ENCODE measurements around the gene IRF2. TPM values are rescaled to one million over a fixed set of nuclear protein-coding genes. Genes with fewer than 3 reads are reported as not detected.

Gene IRF2
- total RNA-seq, result 10 to 100 TPM; 32.6 to 38.1 (median 36.6) TPM

DNA sequence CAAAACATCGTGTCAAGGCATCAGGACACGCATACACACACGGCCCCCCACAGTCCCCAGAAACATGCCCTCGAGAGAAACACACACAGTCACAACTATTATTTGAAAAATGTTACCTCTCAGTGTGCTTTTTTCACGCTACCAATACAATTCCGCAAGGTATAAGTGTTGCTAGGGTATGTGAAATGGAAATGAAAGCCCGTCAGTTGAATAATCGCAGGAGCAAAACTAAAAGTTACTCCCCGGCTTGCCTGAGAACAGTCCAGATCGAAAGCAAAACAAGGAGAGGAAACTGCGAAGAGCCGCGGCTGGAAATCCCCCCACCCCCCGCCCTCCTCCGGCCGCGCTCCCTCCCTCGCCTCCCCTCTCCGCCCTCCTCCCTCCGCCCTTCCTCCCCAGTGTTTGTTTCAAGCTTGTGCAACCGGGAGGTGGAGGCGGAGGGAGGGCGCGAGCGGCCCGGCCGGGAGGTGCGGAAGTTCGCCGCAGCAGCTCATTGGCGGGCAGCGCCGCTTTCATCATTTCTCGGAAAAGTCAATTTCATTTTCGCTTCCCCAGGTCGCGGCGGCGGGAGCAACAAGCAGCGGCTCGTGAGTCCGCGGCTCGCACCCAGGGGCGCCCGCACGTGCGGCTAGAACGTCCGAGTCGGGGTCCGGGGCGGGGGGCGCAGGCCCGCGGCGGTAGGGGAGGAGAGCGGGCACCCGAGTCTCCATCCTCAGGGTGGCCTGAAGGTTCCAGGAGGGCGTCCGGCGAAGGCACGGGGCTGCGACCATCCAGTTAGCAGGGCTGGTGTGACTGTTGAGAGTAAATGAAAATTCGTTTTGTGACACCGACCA is at the start of gene IRF2:
Gene IRF2, minus strand, starts transcription at position 288 of the 833 bp plus-strand sequence. CDS start 45,486 bp downstream, outside the sequence.
- no peak for TF ChIP-seq CTCF (IDR thresholded peaks at IDR 0.05; ENCODE audit: low read depth)

DNA sequence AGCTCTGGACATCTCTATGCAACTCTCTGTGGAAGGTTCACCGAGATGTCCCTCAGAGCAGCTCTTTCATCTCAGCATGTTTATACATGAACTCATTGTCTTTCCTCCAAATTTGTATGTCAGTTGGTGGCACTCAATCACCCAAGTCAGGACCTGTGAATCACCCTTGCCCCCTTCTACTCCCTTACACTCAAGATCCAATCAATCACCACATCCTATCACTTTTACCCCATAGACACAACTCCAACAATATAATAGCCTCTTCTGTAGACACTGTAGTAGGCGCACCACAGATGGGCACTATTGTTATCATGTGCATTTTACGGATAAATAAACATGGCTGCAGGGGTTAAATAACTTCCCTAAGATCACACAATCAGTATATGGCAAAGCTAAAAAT is 41.3 kb upstream of the IRF2 start:
- TF ChIP-seq CTCF (IDR thresholded peaks at IDR 0.05; ENCODE audit: low read depth), result no peak

DNA sequence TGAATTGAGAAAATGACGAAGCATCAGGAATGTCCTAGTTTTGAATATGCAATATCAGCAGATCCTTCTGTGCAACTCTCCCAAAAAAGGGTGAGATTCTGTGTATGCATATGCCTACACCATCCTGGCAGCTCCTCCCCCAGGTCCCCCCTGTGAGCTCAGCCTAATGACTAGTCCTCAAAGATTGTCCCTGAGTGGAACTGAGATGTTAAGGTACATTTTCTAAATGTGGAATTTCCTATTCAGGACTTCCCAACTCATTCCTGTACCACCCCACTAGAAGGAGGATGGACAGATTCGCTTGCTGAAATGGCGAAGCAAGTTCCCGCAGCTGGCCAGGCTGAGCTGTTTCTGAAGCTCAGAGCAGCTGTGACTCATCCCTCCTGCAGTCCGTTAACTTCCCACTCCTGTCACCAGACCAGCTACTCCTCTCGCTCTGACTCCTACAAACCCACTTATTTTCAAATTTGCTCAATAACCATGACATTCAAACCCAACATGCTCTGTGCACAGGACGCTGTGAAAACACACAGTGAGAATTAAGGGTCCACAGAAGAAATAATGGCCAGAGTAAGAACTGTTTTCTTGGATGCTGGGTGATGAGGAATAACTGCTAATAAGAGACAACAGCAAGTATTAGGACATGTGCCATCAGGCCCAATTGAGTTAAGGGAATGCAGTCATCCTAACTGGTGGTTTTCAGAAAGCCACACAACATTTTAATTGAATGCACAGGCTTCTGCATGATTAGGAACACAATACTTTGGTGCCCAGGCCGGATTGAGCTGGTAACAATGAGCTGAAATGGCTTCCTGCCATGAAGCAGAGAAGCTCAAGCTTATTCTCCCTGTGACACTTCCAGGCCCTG is 40.0 kb upstream of the IRF2 start:
- TF ChIP-seq CTCF (IDR thresholded peaks at IDR 0.05; ENCODE audit: low read depth), result no peak

DNA sequence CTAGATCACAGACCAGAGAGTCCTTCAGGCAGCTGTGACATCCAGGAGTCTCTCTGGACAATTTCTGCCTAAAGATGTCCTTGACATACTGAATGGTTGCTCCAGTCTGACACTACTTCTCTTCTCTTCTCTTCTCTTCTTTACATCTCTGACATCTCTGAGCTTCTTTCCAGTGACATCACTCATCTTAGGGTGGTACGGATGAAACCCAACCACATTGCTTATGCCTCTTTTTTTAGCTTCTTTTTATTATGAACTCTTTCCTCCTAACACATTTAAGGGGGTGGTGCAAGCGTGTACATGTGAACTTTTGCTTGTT is 39.4 kb upstream of the IRF2 start:
- no peak for TF ChIP-seq CTCF (IDR thresholded peaks at IDR 0.05; ENCODE audit: low read depth)

DNA sequence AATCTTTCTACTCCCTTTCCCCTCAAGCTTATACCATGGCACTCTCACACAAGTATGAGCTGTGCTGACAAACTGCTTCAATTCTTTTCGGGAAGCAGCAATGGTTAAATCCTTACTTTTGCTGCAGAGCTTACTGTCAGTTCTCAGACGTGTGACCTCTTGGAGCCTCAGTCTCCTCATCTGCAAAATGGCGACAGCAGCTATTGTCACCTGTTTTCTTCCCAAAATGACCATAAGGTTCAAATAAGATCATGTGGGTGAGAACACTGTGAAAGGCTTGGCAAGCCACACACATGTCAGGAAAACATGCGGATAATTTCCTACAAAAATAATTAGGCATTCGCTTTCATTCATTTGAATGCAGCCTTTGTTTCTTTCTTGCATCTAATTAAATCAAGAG is 36.8 kb upstream of the IRF2 start:
- TF ChIP-seq CTCF (IDR thresholded peaks at IDR 0.05; ENCODE audit: low read depth), result no peak

- no peak for TF ChIP-seq CTCF (IDR thresholded peaks at IDR 0.05; ENCODE audit: low read depth)
Measured at GRCh38 chr4:184510401-184510800, 36.1 kb upstream of the IRF2 start.

GRCh38 chr4:184506527-184507121 is 32.3 kb upstream of the IRF2 start:
- TF ChIP-seq CTCF (IDR thresholded peaks at IDR 0.05; ENCODE audit: low read depth), result no peak
